SH-SY5Y (cell line): Measurements from ENCODE around the gene ACO2.

Experiments
- GATA2 ChIP-seq: IDR thresholded peaks from 2 replicates; pipeline ENCODE4 v1.6.1; 2011; ENCODE audit warnings: mild to moderate bottlenecking, low read depth, low read length
- GATA3 ChIP-seq: IDR thresholded peaks from 2 replicates; pipeline ENCODE4 v1.6.1; 2011; ENCODE audit warnings: low read depth, mild to moderate bottlenecking, low read length, moderate library complexity

DNA sequence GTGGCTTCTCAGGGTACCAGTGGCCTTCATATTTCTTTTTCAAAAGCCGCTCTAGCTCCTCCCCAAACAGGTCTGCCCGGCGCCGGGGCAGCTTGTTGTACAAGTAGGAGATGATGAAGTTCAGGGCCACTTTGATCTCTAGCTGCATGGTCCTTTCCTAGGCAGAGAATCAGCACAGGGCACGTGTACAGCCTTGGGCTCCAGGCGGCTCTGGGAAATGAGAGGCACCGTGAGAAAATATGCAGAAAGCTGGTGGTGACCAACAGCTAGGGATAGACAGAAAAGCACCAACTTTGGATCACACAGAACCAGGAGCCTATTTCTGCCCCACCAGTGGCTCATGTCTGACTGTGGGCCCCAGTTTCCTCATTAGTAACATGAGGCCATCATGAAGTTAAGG is 31.7 kb upstream of the ACO2 start:
- TF ChIP-seq GATA2 (no peak), GATA3 (no peak)
